Measurements from ENCODE around the gene SUGCT.
"Not testable (repeated sequence)": the region's sequence is repeated elsewhere in the genome, so short reads cannot be mapped to it uniquely, and the experiment has no call there.

The SUGCT gene

DNA sequence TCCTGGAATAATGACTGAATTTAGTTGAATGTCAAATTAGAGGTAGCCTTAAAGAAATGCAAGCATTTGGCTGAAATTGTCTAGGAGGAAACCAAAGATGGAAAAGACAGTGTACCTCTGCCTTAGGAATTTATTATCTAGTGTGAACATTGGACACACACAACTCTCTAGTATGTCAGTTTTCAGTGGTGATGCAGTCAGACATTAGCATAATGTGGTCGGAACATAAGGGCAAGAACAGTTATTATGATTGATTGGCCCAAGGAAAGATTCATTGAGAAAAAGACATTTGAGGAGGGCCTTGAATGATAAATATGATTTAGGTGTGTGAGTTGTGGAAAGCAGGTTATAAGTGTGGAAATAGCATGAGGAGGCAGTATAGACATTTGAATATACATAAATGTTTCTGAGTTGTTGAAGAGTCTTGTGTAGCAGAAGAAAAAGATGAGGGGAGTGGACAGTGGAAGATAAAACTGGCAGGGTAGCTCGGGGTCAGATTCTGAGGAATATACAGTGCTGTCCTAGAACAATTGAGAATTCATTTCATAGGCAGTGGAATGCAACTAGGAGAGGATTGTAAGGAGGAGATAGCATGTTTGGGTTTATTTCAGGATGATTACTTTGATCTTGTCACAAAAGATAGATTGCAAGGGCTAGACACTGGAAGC, 414.7 kb downstream of the SUGCT start:
- in situ Hi-C loops (cut with HindIII; ENCODE audit: low sequenced_read_pairs), result no loop called here

DNA sequence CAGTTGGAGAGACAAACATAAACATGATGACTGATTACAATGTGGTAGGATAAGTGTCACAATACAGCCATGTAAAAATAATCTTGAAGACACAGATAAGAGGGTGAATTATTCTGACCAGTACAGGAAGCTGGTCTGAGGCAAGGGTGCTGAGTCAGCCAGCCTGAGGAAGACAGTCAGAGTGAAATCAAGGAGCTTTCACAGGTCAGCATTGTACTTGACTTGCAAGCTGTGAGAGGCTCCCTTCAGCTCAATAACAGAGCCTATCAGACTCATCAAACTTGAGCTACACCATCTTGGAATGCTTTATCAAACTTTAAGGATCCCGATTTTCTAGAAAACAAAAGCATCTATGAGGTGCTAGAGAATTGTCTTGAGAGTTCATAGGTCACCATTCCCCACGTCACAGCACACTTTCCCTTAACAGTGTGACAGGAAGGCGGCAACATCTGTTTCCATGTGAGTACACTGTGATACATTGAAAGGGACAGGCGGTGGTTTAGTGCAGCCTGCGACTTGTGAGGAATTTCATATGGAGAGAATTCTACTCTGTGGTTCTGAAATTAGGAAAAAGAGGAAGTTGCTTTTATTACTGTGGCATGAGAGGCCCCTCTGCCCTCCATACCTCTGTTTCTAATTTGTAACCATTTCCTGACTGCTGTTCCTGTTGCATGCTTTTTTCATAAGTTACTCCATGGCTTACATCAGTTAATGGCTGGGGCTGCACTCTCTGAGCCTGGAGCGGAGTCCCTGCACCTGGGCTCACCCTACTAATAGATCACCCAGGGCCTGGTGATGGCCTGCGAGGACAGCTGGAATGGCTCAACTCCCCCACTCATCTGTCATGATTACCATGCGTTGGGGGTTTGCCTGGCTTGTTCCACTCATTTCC, 417.1 kb downstream of the SUGCT start:
- in situ Hi-C loops (cut with HindIII; ENCODE audit: low sequenced_read_pairs), result no loop called here

DNA sequence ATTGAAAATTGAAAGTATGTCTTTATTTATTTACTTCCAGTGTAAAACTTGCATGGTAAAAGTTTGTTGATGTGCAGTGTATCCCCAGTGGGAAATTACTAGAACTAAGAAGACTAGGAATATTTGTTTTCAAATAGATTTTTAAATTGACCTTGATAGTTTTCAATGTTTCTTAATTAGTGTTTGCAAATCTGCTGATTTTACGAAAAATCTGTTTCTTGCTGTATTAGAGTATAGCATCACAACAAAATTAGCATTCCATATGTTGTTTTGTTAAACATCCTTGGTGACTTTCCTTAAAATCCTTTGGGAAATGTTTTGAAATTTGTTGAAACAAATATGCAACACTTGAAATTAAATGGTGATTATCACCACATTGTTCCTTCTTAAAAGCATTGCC, 425.9 kb downstream of the SUGCT start:
- in situ Hi-C loops (cut with HindIII; ENCODE audit: low sequenced_read_pairs), result no loop called here

DNA sequence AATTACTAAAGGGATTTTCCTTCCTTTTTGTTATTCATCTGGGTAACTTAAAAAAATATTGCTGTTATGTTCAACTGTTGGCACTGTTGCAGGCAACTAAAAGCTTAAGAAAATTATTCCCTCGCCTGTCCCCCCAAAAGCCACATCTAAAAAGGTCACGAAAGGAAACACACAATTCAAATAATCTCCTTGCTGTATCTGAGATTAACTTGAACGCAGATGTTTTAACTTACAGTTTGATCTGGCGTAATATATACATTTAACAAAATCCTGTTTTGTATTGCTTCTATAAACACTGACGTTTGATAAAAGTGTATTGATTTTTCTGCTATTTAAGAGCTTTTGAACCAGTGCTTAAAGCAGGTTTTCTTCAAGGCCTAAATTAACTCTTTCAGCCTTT, 432.1 kb downstream of the SUGCT start:
- in situ Hi-C loops (cut with HindIII; ENCODE audit: low sequenced_read_pairs), result no loop called here

DNA sequence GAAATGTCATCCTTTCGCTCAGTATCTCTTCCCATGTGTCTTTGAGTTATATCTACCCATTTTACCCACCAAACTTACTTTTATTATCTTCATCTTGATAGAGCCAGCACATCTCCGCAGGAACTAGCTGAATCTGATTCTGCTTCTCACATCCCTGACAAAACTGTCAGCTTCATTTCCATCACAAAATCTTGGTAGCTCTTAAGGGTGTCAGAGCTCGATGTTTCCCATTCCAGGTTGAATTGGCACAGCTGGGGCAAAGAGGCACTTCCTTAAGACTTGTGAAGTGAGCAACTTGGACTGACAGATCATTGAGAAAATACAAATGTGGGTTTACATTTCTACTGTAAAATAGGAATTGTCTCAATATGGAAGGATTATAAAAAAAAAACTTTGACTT, 434.5 kb downstream of the SUGCT start:
- in situ Hi-C loops (cut with HindIII; ENCODE audit: low sequenced_read_pairs), result no loop called here

DNA sequence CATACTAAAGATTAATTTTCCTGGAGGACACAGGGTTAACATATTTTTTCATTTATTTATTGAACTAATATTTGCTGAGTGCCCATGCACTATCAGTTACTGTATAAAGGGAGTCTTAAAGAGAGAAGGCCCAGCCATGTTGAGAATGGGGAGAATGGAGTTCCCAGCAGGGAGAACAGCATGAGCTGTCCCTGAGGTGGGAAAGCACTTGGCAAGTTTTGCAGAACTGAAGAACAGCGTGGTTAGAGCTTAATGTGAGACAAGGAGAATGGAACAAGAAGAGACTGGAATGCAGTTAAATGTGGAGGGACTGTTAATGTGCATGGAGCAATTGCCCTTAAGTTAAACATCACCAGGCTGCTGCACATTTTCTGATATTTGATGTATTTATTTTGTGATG, 435.4 kb downstream of the SUGCT start:
- in situ Hi-C loops (cut with HindIII; ENCODE audit: low sequenced_read_pairs), result no loop called here

DNA sequence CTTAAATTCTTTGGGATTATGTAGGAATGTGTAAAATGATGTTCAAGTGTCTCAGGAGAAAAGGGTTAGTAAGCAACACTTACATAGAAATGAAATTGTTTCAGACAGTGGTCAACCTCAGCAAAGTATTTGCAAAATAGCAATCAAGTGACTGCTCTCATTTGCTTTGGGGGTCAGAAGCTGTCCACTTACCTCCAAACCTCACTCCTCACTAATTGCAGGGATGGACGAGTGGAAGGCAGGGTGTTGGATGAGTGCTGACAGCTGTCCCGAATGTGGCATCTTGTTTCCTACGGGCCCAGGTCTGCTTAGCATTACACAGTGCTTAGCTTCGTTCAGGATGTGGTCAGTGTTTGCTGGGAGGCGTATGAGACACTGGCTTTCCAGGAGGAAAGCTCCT, 437.0 kb downstream of the SUGCT start:
- in situ Hi-C loops (cut with HindIII; ENCODE audit: low sequenced_read_pairs), result no loop called here

DNA sequence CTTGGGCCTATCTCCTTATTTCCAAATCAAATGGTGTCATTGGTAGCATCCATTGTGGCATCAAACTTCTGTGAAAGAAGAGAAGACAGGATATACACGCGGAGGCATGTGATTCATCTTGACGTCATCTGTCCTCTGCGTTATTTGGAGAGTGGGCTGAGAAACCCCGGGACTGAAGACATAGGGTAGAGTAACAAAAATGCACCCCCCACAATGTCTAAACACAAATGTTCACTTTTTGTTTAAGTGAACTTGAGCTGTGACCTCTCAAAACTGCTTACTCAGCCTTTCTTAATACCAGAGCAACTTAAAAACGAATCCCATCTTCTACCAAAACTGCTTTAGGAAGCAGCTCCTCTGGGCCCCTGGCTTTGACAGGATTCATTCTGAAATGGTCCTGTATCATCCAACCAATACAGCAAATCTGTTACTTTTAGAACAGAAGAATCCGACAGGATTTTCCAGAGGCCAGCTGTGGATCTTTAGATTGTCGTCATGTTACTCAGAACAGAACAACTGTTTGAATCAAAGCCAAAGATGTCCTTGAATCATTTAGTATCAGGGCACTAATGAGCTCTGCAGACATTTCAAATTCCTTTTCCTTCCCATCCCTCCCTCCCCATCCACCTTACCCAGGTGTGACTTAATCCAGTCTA, 438.1 kb downstream of the SUGCT start:
- in situ Hi-C loops (cut with HindIII; ENCODE audit: low sequenced_read_pairs), result no loop called here

DNA sequence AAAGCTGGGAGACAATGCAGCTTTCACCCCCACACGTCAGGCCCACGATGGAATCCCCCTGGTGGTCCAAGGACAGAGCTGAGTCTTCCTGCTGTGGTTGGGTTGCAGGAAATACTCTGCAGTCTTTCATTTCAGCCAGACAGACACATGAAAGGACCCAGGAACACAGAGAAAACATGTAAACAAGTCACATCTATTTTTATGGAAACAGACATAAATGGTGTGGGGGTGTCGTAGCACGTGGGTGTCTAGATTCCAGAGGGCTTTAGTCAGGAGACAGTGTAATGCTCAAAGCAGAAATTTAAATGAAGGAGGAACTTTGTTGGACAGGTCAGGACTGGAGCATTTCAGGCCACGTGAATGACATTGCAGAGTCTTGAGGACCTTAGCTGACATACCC, 444.6 kb downstream of the SUGCT start:
- in situ Hi-C loops (cut with HindIII; ENCODE audit: low sequenced_read_pairs), result no loop called here

DNA sequence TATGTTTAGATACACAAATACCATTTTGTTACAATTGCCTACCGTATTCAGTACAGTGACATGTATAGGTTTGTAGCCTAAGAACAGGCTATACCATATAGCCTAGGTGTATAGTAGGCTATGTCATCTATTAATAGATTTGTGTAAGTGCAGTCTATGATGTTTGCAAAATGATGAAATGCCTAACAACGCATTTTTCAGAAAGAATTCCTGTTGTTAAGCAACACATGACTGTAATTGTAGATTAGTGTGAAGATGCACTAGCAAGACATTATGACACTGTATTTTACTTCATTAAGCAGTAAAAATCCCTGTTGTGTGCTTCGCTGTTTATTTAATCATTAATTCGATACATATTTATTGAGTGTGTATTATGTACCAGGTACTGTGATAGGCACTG, 446.0 kb downstream of the SUGCT start:
- in situ Hi-C loops (cut with HindIII; ENCODE audit: low sequenced_read_pairs), result no loop called here

DNA sequence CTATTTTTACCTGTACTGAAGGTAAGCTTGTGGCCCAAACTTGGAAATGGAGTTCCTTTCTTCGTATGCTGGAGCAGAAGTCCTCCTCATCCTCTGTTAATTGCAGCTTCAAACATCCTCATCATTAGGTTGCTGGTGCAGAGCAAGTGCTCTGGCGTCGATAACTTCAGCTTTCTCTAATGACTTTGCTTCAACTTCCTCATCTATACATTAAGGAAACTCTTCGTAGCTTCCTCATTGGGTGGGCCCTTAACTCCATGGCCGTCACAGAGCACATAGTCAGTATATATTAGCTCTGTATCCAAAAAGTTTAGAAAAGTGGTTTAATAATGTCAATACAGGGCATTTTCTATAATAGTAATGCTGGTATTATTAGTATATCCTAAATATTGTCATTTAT, 447.7 kb downstream of the SUGCT start:
- in situ Hi-C loops (cut with HindIII; ENCODE audit: low sequenced_read_pairs), result no loop called here

DNA sequence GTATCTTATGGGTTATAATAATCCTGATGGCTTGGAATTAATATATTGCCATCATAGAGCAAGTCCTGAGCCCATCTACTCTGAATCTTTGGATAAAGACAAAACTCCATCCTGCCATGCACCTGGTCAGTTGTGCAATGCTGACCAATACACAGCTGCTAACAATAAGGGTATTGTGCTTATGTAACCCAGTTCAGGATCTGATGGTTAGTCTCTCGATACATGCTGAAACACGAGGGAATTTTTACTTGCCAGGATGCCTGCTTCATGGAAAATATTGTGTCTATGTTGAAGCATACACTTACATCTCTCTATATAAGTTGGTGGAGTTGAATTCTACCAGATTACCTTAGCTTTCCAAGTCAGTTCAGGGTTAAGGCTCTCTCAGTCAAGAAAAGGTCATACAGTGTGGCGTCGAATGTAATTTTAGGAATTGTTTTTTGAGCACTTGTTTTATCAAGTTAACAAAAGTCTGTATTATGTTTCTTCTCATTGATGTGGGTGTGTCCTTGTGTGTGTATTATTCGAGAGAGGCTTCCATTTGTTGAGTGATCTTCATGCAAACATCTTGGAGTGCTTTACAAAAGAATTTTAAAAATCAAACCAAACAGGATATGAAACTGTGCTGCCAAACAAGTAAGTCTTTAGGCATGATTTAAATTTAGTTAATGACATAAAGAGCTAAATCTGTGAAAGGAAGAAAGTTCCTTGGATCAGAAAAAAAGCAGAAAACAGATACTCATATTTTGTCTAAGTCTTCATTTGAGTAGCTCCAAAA, 449.1 kb downstream of the SUGCT start:
- in situ Hi-C loops (cut with HindIII; ENCODE audit: low sequenced_read_pairs), result no loop called here

DNA sequence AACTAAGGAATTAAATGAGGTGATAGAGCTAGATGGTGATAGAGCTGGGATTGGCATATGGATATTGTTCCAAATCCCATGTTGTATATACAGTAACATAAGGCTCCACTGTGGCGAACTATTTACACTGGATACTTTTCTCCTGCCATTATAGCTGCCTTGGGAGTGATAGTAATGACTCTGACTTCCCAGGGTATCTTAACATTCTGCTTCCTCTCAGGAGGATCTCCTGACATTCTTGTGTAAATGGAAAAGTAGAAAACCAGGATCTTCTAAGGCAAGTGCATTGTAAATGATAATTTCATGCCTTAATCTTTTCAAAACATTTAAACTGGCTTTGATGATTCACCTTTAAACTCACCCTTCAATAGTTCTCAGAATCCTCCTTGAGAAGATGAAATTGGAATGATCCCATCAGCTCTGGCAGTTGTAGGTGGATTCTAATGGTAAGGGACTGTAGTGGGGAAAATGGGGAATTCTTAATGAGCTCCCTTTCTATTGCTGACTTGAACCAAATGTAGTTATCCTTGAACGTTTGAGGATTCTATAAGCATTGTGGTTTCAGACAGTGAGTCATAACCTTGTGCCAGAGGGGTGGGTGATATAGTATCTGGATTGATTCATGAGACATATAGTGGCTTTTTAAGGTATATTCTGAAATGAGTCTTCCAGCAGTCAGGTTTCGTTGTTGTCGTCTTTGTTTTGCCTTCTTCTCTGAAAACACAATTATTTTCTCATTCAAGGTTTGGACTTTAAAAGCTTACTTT, 450.0 kb downstream of the SUGCT start:
- in situ Hi-C loops (cut with HindIII; ENCODE audit: low sequenced_read_pairs), result no loop called here

DNA sequence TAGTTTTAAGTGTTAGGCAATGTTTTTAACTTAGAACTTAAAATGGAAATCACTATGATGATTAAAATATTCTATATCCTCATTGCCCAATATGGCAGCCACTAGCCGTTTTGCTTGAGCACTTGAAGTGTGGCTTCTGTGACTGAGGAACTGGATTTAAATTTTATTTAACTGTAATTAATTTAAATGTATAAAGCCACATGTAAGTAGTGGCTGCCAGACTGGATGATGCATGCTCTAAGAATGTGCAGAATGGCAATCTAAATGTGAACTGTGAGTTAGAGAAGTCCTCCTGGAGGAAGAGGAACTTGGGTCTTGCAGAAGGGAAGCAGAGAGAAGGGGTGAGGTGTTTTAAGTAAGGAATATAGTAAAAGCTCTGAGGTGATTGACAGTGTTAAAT, 451.4 kb downstream of the SUGCT start:
- in situ Hi-C loops (cut with HindIII; ENCODE audit: low sequenced_read_pairs), result no loop called here

DNA sequence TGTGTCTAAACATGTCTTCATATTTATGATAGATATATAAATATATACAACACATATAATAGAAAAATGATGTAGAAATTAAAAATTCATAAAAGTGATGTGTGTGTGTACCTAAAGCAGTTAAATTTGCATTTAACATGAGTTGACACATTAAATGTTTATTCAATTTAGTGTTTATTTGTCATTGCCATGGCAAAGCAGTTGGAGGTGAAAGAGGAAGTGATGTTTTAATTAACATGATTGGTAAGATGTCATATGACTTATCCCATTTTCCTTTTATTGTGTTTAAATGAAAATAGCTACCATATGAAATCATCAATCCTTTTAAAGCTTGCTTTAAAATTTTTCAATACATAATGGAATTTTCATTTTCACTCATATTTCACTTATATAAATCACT, 452.6 kb downstream of the SUGCT start:
- in situ Hi-C loops (cut with HindIII; ENCODE audit: low sequenced_read_pairs), result no loop called here

DNA sequence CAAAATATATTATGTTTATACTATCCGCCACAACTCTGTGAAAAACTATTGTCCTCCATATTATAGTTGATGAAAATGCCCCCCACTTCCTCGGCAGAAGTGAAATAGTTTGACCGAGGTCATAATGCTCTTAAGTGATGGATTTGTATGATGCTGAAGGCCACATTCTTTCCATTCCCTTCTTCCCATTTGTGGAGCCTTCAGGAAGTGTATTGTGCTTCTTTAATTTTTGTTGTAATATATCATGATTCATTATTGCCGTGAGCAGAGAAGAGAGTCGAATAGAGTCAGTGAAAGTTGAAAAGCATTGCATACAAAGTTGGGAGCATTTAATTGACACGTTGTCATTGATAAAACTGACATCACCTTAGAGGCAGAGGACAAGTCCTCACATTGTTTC, 460.3 kb downstream of the SUGCT start:
- in situ Hi-C loops (cut with HindIII; ENCODE audit: low sequenced_read_pairs), result no loop called here

DNA sequence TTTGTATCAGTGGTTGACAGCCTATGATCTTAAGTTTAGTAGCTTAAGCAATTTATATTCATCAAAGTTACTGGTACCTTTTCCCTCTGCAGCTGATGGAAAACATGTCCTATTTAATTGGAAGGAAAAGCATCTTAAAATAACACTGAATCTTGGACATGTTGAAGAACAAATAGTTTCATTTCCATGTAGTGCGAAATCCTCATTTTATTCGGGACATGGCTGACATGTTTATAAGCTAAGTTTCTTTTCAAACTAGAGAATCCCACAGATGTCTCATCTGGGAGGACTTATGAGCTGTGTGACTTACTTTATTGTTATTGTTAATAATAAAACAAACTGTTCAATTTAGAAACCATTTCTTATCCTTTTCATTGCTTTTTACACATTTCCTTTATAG, 461.0 kb downstream of the SUGCT start:
- in situ Hi-C loops (cut with HindIII; ENCODE audit: low sequenced_read_pairs), result no loop called here

DNA sequence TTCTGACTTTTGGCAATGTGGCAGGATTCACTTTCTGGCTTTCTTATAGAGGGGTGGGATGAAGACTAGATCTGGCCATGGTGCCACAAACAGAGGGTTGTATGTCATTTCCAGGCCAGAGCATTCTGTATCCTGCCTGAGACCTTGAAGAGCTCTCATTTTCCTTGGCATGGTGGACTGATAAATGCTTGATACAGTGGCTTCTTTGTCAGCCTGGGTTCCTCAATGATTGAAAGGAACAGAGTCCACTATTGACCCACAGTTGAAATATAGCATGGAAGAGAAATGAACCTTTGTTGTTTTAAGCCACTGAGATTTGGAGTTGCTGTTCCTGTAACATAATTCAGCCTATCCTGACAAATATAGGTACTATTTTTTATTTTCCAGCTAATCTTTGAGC, 462.7 kb downstream of the SUGCT start:
- in situ Hi-C loops (cut with HindIII; ENCODE audit: low sequenced_read_pairs), result no loop called here

DNA sequence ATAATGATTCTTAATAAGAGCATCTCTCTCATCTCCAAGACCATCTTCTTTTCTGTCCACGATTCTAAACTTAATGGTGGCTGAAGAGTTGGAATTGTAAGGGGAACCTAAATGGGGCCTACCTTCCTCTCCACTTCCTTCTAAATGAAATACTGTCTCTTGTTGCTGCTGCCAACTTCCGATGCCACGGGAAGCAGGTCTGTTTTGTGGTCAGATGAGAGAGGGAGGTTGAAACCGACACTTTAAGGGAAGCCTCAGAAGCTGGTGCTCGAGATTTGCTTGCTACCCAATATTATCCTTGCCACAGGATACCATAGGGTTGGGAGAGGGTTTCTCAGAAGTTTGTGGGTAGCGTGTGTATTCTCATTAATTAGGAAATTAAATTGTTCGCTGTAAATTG, 464.1 kb downstream of the SUGCT start:
- in situ Hi-C loops (cut with HindIII; ENCODE audit: low sequenced_read_pairs), result no loop called here

DNA sequence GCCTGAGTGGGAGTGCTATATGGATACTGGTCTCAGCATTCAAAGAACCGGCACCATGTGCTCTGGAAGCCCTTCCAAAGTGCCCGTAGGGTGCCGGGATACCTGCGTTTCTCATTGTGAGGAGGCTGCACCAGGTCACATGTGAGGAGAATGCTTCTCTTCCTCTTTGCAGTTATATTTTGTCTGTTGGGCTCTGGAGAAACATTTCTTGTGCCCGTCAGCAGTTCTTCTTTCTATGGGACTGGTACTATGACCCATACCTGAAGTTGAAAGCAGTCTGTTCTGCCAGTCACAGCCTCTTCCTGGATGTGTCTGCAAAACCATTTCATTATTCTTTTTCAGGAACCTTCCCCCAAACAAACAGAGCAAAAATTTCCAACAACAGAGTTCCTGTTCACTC, 465.0 kb downstream of the SUGCT start:
- in situ Hi-C loops (cut with HindIII; ENCODE audit: low sequenced_read_pairs), result no loop called here

DNA sequence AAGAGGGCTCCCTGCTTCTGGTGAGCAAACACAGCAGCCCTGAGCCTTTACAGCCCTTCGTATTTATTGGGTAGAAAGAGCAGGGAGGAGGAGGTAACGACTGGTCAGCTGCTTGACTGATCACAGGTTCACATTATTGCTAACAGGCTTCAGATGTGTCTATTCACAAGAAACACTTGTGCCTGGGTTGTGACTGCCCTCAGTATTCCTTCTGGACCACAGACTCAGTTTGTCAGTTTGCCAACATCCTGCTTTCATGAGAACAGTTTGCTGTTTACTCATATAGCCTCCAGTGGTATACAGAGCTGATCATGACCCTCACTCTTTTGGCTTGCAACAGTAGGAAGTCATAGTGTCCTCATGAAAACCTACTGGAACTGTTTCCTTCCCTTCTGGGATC, 467.5 kb downstream of the SUGCT start:
- in situ Hi-C loops (cut with HindIII; ENCODE audit: low sequenced_read_pairs), result not testable (repeated sequence)
